ENCODE data around the gene ABR. TPM values are rescaled to one million over a fixed set of nuclear protein-coding genes. Genes with fewer than 3 reads are reported as not detected.
A peak's percentile ranks its signal among the peaks of the same experiment; 100 is the strongest.

ABR gene
- total and polyA plus RNA-seq, 2 donors from 2014 or later = 18.7 to 116 TPM

- H3K36me3 ChIP-seq (ENCODE audit: control insufficient read depth in 2 of 3, insufficient read depth in 3 of 3, low read length in 3 of 3) = no peaks in the 10 kb centered on the region
- no peak for FAIRE-seq
These were observed 40.6 kb upstream of the ABR start for GRCh38 chr17:1220346-1220745.

GRCh38 chr17:1217089-1217385, 37.3 kb upstream of the ABR start:
- DNase-seq (peak in 2 of 5 donors; percentile 37 to 39), FAIRE-seq (no peak)
- Histone ChIP-seq H3K4me3 (ENCODE audit: low read length in 3 of 3) (no peak overlapping the region), H3K4me1 (ENCODE audit: control insufficient read depth in 2 of 3, insufficient read depth in 2 of 3, low read depth in 1 of 3, low read length in 3 of 3) (no peaks in the 10 kb centered on the region), H3K9ac (ENCODE audit: low read length in 3 of 3) (no peak overlapping the region), H3K27me3 (ENCODE audit: control insufficient read depth, insufficient read depth, low read length) (no peaks in the 10 kb centered on the region), H3K27ac (ENCODE audit: low read depth in 2 of 2, low read length in 2 of 2) (no peak overlapping the region), H3K9me3 (ENCODE audit: control insufficient read depth in 2 of 3, insufficient read depth in 1 of 3, low read length in 3 of 3) (peaks cover 0 to 5% (median 0%) of the 10 kb centered on the region in 3 donors), H3K36me3 (ENCODE audit: control insufficient read depth in 2 of 3, insufficient read depth in 3 of 3, low read length in 3 of 3) (no peaks in the 10 kb centered on the region)
- no peak for TF ChIP-seq CTCF (IDR thresholded peaks at IDR 0.05; ENCODE audit: borderline replicate concordance, extremely low read depth, insufficient read depth)
- intact Hi-C loops (cut with DNase I) = no loop called here

More at GRCh38 chr17:1220346-1220745, 40.6 kb upstream of the ABR start:
- intact Hi-C loops (cut with DNase I) = no loop called here
- Histone ChIP-seq H3K4me3 (ENCODE audit: low read length in 3 of 3) (no peak overlapping the region), H3K27ac (ENCODE audit: low read depth in 2 of 2, low read length in 2 of 2) (no peak overlapping the region), H3K4me1 (ENCODE audit: control insufficient read depth in 2 of 3, insufficient read depth in 2 of 3, low read depth in 1 of 3, low read length in 3 of 3) (no peaks in the 10 kb centered on the region), H3K9me3 (ENCODE audit: control insufficient read depth in 2 of 3, insufficient read depth in 1 of 3, low read length in 3 of 3) (peaks cover 0 to 5% (median 0%) of the 10 kb centered on the region in 3 donors), H3K27me3 (ENCODE audit: control insufficient read depth, insufficient read depth, low read length) (no peaks in the 10 kb centered on the region), H3K9ac (ENCODE audit: low read length in 3 of 3) (no peak overlapping the region)
- TF ChIP-seq CTCF (IDR thresholded peaks at IDR 0.05; ENCODE audit: borderline replicate concordance, extremely low read depth, insufficient read depth) = no peak
- DNase-seq = no peak

- DNase-seq (no peak), FAIRE-seq (no peak)
- H3K27ac ChIP-seq (ENCODE audit: low read depth in 2 of 2, low read length in 2 of 2) = no peak overlapping the region
- no peaks in the 10 kb centered on the region for H3K36me3 ChIP-seq (ENCODE audit: control insufficient read depth in 2 of 3, insufficient read depth in 3 of 3, low read length in 3 of 3)
- H3K9ac ChIP-seq (ENCODE audit: low read length in 3 of 3) = no peak overlapping the region
- H3K27me3 ChIP-seq (ENCODE audit: control insufficient read depth, insufficient read depth, low read length) = no peaks in the 10 kb centered on the region
- H3K4me1 ChIP-seq (ENCODE audit: control insufficient read depth in 2 of 3, insufficient read depth in 2 of 3, low read depth in 1 of 3, low read length in 3 of 3) = no peaks in the 10 kb centered on the region
- H3K9me3 ChIP-seq (ENCODE audit: control insufficient read depth in 2 of 3, insufficient read depth in 1 of 3, low read length in 3 of 3) = peaks cover 0 to 5% (median 0%) of the 10 kb centered on the region in 3 donors
- H3K4me3 ChIP-seq (ENCODE audit: low read length in 3 of 3) = no peak overlapping the region
- intact Hi-C loops (cut with DNase I) = no loop called here
- TF ChIP-seq CTCF (IDR thresholded peaks at IDR 0.05; ENCODE audit: borderline replicate concordance, extremely low read depth, insufficient read depth) = no peak
These were observed 36.7 kb upstream of the ABR start for GRCh38 chr17:1216217-1217088.
